ENCODE results near the gene ATP1B2.
"Not testable (repeated sequence)": the region's sequence is repeated elsewhere in the genome, so short reads cannot be mapped to it uniquely, and the experiment has no call there.

Gene ATP1B2

DNA sequence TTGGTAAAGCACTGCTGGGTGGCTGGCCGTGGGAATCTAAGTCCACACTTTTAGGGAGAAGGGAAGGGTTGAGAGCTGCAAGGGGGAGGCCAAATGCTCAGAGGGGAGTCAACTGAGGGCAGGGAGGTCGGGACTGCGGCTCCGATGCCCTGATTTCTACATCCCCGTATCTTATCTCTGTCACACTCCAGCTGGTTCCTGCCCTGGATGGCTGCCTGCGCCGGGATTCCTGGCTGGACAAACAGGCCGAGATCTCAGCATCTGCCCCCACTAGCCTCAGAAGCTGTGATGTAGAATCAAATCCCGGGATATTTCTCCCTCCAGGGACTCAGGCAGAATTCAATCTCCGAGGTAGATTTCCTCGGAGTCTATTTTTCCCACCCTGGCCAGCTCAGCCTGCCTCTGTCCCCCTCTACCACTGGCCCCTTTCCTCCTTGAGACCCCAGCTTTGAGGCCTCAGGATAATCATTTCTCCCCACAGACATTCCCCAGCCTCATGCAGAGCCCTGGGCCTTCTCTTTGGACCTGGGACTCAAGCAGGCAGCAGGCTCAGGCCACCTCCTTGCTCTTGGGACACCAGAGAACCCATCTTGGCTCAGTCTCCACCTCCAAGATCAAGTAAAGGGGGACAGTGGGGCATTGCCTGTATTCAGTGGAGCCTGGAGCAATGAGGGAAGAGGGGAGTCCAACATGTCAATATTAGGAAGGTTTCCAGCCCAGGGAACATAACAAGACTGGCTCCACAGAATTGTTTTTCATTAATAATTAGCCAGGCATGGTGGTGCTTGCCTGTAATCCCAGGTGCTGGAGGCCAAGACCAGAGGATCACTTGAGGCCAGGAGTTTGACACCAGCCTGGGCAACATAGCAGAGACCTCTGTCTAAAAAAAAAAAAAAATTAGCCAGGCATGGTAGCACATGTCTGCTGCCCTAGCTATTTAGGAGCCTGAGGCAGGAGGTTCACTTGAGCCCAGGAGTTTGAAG lies 19.0 kb upstream of the ATP1B2 start:
- in situ Hi-C loops (cut with HindIII; ENCODE audit: low pct_ligation_motif_present, low pct_unique_long_range_greater_than_20kb, low sequenced_read_pairs), result no loop called here
- DNase-seq, result no peak

DNA sequence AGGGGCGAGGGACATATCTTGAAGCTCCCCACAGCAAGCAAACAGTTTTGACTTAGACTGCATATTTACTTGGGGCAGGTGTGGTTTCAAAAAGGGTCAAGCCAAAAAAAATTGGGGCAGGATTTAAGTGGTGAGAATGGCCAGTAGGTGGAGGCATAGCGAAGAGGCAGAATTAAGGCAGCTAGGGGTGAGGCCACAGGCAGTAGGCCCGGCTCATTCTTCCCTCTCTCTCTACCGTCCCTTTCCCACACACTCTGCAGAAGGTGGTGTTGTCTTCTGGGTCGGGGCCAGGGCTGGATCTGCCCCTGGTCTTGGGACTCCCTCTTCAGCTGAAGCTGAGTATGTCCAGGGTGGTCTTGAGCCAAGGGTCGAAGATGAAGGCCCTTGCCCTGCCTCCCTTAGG lies 18.2 kb upstream of the ATP1B2 start:
- DNase-seq, result peak; percentile 62
- in situ Hi-C loops (cut with HindIII; ENCODE audit: low pct_ligation_motif_present, low pct_unique_long_range_greater_than_20kb, low sequenced_read_pairs), result no loop called here

DNA sequence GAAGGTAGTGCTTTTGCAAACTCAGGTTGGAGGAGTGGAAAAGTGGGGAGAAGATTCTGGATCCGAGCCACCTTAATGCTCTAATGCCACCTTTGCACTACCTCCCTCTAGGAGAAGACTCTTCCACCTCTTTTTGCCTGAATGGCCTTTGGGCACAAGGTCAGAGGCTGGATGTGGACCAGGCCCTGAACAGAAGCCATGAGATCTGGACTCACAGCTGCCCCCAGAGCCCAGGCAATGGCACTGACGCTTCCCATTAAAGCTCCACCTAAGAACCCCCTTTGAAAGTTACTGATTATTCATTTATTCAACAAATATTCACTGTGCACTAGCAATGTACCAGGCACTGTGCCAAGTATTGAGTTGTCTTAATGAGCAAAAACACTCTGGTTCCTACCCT lies 17.6 kb upstream of the ATP1B2 start:
- in situ Hi-C loops (cut with HindIII; ENCODE audit: low pct_ligation_motif_present, low pct_unique_long_range_greater_than_20kb, low sequenced_read_pairs), result no loop called here
- DNase-seq, result no peak

DNA sequence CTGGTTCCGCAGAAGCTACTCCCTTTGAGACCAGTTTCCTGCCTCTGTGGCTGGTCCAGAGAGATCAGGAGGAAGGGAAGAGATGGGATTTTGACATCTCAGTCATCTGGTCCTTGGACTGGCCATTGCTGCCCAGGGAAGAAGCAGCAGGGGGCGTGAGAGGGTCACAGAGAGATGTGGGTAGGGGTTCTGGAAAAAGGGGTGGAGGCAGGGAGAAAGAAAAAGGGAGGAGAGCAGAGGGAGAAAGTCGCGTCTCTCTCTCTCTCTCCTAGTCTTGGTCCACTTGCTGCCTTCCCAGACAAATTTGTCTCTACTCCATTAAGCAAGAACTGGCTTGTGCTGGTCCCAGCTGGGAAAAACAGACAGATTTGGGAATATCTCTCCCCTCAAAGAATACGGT lies 16.3 kb upstream of the ATP1B2 start:
- DNase-seq, result peak; percentile 76
- in situ Hi-C loops (cut with HindIII; ENCODE audit: low pct_ligation_motif_present, low pct_unique_long_range_greater_than_20kb, low sequenced_read_pairs), result no loop called here

DNA sequence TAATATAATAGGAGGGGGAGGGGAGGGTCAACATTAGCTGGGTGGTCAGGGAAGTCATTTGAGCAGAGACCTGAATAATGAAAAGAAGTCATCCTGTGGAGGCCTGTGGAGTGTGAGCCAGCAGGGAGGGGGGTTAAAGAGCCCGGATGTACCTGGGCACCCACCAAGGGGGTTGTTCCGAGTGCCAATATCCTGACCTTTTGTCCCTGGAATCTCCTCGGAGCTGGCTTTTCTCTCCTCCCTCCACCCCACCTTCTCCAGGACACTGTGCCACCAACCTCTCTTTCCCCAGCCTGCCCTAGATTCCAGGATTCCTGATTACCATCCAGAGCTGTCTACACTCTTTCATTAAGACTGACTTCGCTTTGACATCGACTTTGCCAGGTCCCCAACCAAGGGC lies 14.6 kb upstream of the ATP1B2 start:
- in situ Hi-C loops (cut with HindIII; ENCODE audit: low pct_ligation_motif_present, low pct_unique_long_range_greater_than_20kb, low sequenced_read_pairs), result no loop called here
- no peak for DNase-seq

DNA sequence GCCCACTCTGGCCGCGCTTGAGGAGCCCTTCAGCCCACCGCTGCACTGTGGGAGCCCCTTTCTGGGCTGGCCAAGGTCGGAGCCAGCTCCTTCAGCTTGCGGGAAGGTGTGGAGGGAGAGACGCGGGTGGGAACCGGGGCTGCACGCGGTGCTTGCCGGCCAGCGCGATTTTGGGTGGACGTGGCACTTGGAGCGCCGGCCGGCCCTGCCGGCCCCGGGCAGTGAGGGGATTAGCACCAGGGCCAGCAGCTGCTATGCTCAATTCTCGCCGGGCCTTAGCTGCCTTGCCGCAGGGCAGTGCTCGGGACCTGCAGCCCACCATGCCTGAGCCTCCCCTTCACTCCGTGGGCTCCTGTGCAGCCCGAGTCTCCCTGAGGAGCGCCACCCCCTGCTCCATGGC lies 9.9 kb upstream of the ATP1B2 start:
- in situ Hi-C loops (cut with HindIII; ENCODE audit: low pct_ligation_motif_present, low pct_unique_long_range_greater_than_20kb, low sequenced_read_pairs), result no loop called here
- DNase-seq, result no peak

DNA sequence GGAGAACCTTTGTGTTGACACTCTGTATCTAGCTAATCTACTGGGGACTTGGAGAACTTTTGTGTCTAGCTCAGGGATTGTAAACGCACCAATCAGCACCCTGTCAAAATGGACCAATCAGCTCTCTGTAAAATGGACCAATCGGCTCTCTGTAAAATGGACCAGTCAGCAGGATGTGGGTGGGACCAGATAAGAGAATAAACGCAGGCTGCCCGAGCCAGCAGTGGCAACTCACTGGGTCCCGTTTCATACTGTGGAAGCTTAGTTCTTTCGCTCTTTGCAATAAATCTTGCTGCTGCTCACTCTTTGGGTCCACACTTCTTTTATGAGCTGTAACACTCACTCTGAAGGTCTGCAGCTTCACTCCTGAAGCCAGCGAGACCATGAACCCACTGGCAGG lies 9.1 kb upstream of the ATP1B2 start:
- DNase-seq; in situ Hi-C loops (cut with HindIII; ENCODE audit: low pct_ligation_motif_present, low pct_unique_long_range_greater_than_20kb, low sequenced_read_pairs): not testable (repeated sequence)

DNA sequence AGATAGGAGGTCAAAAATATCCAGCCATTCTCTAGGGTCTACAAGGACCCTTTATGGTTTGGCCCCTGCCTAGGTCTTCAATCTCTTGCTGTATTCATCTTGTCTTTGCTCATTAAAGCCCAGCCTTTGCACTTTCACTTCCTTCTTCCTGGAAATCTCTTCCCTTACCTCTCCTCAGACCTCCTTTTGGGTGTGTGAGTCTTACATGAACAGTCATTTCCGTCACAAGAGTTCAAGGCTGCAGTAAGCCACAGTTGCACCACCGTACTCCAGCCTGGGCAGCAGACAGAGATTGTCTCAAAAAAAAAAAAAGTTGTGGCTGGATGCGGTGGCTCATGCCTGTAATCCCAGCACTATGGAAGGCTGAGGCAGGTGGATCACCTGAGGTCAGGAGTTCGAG lies 6.0 kb upstream of the ATP1B2 start:
- in situ Hi-C loops (cut with HindIII; ENCODE audit: low pct_ligation_motif_present, low pct_unique_long_range_greater_than_20kb, low sequenced_read_pairs), result no loop called here
- no peak for DNase-seq

DNA sequence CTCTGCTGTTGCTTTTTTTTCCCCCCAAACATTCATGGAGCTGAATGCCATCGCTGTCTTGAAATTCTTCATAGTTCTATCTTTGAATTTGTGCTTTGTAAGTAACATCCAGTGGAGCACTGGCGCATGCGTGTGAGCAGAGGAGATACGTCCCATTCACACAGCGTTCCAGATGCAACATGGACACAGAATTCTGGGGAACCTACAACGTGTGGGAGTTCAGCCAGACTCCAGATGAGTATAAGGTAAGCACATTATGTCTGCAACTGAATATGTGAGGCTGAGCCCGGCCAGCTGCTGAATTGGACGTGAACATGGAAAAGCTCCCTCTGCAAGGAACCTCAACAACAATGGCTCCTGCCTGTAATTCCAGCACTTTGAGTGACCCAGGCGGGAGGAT lies 4.3 kb upstream of the ATP1B2 start:
- DNase-seq, result no peak
- in situ Hi-C loops (cut with HindIII; ENCODE audit: low pct_ligation_motif_present, low pct_unique_long_range_greater_than_20kb, low sequenced_read_pairs), result no loop called here

DNA sequence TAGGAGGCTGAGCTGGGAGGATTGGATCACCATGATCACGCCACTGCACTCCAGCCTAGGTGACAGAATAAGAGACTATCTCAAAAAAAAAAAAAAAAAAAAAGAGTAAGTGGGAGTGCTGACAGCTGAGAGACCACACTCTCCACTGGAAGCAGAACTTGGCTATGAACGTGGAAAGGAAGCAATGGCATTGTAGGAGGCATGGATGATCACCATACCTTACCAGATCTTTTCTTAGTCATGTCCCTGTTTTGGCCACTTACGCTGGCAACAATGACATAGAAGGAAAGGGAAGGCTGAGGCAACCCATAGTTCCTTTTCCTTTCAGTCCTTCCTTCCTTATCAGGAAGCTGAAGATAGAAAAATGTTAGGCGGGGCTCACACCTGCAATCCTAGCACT lies 3.7 kb upstream of the ATP1B2 start:
- in situ Hi-C loops (cut with HindIII; ENCODE audit: low pct_ligation_motif_present, low pct_unique_long_range_greater_than_20kb, low sequenced_read_pairs), result no loop called here
- DNase-seq, result no peak

DNA sequence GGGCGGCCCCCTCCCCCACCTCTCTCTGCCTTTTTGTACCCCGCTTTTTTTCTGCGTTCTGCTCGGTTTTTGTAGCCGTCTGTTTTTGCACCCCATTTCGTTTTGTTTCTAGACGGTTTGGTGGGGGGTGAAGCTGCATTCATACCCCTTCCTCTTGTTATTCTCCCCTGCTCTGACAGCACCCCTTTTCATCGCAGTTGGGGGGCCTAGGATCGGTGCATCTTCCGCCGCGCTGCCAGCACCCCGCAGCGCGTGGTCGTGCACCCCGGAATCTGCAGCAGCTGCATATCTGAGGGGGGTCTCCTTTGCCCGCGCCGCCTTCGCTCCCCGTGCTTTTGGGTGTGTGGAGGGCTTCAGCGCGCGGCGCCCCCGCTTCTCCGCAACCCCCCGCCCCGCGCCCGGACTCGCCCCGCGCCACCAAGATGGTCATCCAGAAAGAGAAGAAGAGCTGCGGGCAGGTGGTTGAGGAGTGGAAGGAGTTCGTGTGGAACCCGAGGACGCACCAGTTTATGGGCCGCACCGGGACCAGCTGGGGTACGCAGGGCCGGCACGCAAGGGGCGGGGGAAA lies 455 bp downstream of the ATP1B2 start:
- in situ Hi-C loops (cut with HindIII; ENCODE audit: low pct_ligation_motif_present, low pct_unique_long_range_greater_than_20kb, low sequenced_read_pairs), result no loop called here
- no peak for DNase-seq

DNA sequence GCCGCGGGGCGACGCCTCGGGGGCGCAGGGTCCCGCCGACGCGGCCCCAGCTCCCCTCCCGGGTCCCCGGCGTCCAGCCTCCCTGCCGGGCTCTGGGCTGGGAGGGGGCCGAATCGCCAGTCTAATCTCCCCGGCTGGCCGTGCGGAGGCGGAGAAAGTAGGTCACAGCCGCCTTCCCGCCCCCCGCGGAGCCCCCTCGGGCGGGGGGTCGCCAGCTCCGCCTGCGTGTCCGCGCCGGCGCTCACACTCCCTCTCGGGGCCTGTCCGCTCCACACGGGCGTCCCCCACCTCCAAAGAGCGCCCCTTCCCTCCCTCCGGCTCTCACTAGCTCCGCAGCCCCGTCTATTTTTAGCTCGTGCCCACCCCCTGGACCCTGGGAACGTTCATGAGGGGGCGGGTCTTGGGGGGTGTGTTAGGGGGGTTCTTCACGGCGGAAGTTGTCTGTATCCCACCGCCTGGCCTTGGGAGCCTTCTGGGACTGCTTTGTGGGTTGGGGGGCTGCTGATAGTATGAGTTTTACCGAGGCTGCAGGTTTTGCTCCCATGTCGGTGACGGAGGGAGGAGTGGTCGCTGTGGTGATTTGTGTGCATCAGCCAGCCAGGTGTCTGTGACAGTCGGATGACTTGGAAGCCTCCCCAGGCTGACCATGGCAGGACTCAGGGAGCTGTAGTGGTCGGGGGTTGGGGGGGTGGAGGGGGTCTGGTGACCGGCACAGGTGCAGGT lies 1.1 kb downstream of the ATP1B2 start:
- in situ Hi-C loops (cut with HindIII; ENCODE audit: low pct_ligation_motif_present, low pct_unique_long_range_greater_than_20kb, low sequenced_read_pairs), result no loop called here
- no peak for DNase-seq

DNA sequence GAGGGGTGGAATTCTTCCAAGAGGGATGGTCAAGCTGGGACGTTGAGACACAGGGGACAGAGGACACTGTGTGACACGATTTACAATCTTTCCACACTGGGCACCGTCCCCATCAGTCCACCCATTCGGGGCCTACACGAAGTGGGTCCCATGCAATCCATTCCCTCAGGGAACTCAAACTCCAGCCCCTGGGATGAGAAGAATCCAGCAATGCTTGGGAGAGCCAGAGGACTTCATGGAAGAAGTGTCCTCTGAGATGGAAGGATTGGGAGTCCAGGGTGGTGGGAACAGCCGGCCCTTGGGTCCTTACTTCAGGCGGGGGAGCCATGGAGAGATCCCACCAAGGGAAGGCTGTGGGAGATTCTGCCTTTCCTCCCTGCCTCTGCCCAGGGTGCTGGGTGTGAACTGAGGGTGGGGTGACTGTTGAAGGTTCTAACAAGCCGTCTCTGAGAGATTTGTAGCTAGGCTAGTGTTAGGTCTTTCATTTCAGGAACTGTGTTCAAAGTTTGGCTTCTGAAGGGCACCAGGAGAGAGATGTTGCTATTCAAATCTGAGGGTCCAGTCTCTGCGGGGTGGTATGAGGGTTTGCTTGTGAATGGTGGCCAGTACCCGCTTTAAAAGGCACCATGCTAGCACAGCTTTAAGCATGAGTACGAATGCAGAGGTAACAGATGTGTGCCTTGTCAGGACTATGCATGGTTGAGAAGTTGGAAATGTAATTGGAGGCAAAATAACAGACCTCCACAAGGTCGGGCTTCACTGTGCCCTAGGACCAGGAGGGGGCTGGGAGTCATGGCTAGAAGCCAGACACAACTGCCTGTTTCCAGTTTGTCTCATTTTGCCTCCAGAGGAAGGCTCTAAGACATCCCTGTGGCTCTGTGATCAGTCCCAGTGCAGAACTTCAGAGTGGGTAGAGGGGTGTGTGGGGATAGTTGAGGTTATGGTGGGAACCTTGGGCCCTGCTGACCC lies 1.9 kb downstream of the ATP1B2 start:
- in situ Hi-C loops (cut with HindIII; ENCODE audit: low pct_ligation_motif_present, low pct_unique_long_range_greater_than_20kb, low sequenced_read_pairs), result no loop called here
- DNase-seq, result no peak

DNA sequence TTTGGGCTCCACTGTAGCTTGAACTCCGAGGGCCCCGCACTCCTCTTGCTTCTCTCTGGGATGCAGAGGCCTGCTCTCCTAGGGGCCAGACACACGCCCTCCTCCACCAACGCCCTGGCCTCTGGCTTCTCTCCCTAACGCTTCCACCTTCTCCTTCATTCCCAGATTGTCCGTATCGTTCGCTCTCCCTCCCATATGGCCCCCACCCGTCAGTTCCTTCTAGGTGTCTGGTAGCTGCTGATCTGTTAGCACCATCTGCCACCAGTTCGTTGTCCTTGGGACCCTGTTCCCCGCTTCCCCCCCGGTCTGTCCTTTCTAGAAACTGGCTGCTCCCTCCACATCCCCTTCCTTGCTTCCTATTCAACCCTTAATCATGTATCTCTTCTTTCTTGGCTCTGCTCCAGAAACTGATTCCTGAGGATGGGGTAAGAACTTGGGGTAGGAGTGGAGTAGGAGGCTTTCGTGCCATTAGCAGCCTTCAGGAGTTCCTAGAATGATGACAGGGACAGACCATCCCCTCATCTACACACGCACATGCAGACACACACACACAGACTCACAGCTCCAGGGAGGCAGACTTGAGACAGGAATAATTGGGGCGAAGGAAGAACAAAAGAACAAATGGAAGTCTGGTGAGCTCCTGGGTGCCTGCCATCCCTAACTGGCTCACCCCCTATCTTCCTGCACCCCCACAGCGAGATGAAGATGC lies 4.3 kb downstream of the ATP1B2 start:
- in situ Hi-C loops (cut with HindIII; ENCODE audit: low pct_ligation_motif_present, low pct_unique_long_range_greater_than_20kb, low sequenced_read_pairs), result no loop called here

DNA sequence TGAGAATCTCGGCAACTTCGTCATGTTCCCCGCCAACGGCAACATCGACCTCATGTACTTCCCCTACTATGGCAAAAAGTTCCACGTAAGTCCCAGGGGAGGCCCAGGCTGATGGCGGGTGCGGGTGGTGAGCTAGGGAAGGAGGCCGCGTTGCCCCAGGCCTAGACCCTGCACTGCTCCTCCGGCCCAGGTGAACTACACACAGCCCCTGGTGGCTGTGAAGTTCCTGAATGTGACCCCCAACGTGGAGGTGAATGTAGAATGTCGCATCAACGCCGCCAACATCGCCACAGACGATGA lies 4.8 kb downstream of the ATP1B2 start:
- no peak for DNase-seq

More for the DNA sequence above, 4.3 kb downstream of the ATP1B2 start:
- no peak for DNase-seq

DNA sequence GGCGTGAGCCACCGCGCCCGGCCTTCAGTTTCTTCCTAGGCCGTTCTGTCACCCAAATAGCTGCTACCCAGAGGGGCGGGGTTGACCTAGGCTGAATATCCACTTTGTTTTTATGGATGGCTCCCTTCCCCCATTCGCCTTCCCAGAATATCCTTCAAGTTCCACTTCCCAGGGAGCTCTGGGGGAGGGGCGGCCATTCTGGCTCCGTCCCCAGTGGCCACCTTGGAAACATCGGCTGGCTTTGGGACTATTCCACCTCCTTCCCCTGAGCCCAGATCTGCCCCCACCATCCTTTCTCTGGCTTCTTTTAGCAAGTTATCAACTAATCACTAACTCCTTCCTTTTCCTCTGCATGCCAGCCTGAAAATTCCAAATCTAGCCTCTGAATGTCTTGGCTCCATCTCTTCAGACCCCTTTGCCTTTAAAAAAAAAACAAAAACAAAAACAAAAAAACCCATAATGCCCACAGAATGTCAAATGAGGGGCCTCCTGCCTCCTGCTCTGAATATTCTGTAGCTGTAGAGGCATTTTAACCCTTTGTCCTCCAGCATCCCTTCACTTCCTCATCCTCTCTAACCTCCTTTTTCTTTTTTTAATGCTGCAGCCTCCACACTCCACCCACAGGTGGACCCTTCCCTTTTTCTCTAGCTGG lies 6.4 kb downstream of the ATP1B2 start:
- DNase-seq, result no peak
- in situ Hi-C loops (cut with HindIII; ENCODE audit: low pct_ligation_motif_present, low pct_unique_long_range_greater_than_20kb, low sequenced_read_pairs), result no loop called here

More for the DNA sequence above, 4.8 kb downstream of the ATP1B2 start:
- in situ Hi-C loops (cut with HindIII; ENCODE audit: low pct_ligation_motif_present, low pct_unique_long_range_greater_than_20kb, low sequenced_read_pairs), result no loop called here

DNA sequence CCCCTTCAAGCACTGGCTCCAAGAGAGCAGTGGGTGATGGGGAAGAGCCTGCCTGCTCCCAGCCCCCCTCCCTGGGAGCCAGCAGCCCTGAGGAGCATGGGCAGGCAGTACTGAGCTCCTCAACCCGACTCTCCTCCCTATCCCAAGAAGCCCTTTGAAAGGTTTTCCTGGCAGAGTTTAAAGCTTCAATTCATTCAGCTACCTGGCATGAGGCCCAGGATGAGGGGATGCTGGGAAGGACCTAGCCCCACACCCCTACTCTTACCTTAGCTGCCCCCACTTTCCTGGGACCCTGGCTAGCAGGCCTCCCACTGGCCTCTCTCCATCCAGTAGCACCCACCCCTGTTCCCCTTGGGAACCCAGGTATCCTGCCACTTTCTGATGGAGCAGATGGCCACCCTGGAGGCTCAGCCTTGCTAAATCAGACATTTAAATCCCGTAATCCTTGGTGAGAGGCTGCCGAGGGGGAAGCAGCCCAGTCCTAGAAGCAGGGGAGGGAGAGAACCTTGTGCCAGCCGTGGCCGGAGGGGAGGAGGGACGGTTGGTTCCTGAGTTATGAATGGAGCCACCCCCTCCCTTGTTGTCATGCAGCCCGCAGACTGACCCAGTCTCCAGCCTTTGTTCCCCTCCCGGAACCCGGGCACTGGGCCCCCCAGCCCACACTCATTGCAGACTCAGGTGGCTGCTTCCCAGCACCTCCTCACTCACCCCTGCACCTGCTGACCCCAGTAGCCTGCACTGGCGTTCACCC lies 17.1 kb downstream of the ATP1B2 start:
- in situ Hi-C loops (cut with HindIII; ENCODE audit: low pct_ligation_motif_present, low pct_unique_long_range_greater_than_20kb, low sequenced_read_pairs), result no loop called here
- no peak for DNase-seq

Data from ACHN (cell line).